Activated naive CD4-positive, alpha-beta T cell treated with anti-CD3 and anti-CD28 coated beads for 36 hours (primary cell): ENCODE data around the gene KLF7. TPM values are rescaled to one million over a fixed set of nuclear protein-coding genes. Genes with fewer than 3 reads are reported as not detected.

Source experiments
- CTCF ChIA-PET: fragments of 350-600 bp; sonication (Branson Sonifier 250); formaldehyde crosslinking; loops from one replicate; lab custom pipeline; 2021; ENCODE audit warnings: antibody characterized with exemption; lab: Charles Lee
- DNase-seq: peaks from one replicate; pipeline ENCODE4 v3.0.0-alpha.2; 2020
- H3K27ac Mint-ChIP-seq: one replicate; pipeline ENCODE4 v1.8.0; 2021; ENCODE audit warnings: mild to moderate bottlenecking, mixed read lengths
- H3K27me3 Mint-ChIP-seq: one replicate; pipeline ENCODE4 v1.8.0; 2021; ENCODE audit warnings: low read depth, mixed read lengths
- H3K36me3 Mint-ChIP-seq: one replicate; pipeline ENCODE4 v1.8.0; 2021; ENCODE audit warnings: low read depth, mixed read lengths
- H3K4me1 Mint-ChIP-seq: one replicate; pipeline ENCODE4 v1.8.0; 2021; ENCODE audit warnings: low read depth, mixed read lengths
- H3K4me3 Mint-ChIP-seq: one replicate; pipeline ENCODE4 v1.8.0; 2021; ENCODE audit warnings: mild to moderate bottlenecking, moderate library complexity, mixed read lengths
- H3K9me3 Mint-ChIP-seq: one replicate; pipeline ENCODE4 v1.8.0; 2021; ENCODE audit warnings: mixed read lengths
- intact Hi-C: fragments of 100-400 bp; cut with micrococcal nuclease; formaldehyde crosslinking; loops from one replicate; pipeline ENCODE4 v1.15.1; 2023
- total RNA-seq, 2 experiments: library from RNA; stranded (reverse); gene quantifications; one replicate each; pipeline ENCODE4 v1.2.3, GENCODE V29; 2021

Gene KLF7
- total RNA-seq, 2 experiments from 2014 or later: 30.1 to 32.2 TPM

GRCh38 chr2:207166039-207166348 is 246 bp upstream of the KLF7 start:
- CTCF ChIA-PET: interaction anchor here (1.0 to 2.1 kb wide), 5 partner anchors 10 to 117 kb away, joined by 3 to 11 read pairs (median 4); no protein-coding TSS in a partner anchor
- Mint-ChIP-seq H3K4me3 (peak overlapping the region; percentile 95), H3K9me3 (no peaks in the 10 kb centered on the region), H3K36me3 (peaks cover 6% of the 10 kb centered on the region), H3K4me1 (peaks cover 43% of the 10 kb centered on the region), H3K27ac (peak overlapping the region; percentile 96), H3K27me3 (no peaks in the 10 kb centered on the region)
- peak; percentile 98 for DNase-seq
- intact Hi-C loops: loop anchor here (1.0 to 10.0 kb wide), 13 partner anchors 43 to 859 kb away; partner anchors contain the start of genes CCNYL1, CREB1, FASTKD2 and MDH1B

GRCh38 chr2:207164006-207164831 is 1.5 kb downstream of the KLF7 start:
- Mint-ChIP-seq H3K4me3 (peak overlapping the region; percentile 95), H3K27me3 (no peaks in the 10 kb centered on the region), H3K27ac (peak overlapping the region; percentile 96), H3K4me1 (peaks cover 54% of the 10 kb centered on the region), H3K36me3 (peaks cover 9% of the 10 kb centered on the region), H3K9me3 (no peaks in the 10 kb centered on the region)
- CTCF ChIA-PET: interaction anchor here (0.6 to 2.1 kb wide), 7 partner anchors 20 to 365 kb away, joined by 3 to 11 read pairs (median 3); no protein-coding TSS in a partner anchor
- intact Hi-C loops: loop anchor here (10.0 kb wide), 1 partner anchor 861 kb away; the partner anchor contains the start of gene PLEKHM3
- DNase-seq: peak; percentile 34

- H3K9me3 Mint-ChIP-seq: no peaks in the 10 kb centered on the region
- intact Hi-C loops: loop anchor here (1.0 to 10.0 kb wide), 4 partner anchors 10 to 861 kb away; partner anchors contain the start of gene PLEKHM3
- H3K4me3 Mint-ChIP-seq: peak overlapping the region; percentile 95
- peak overlapping the region; percentile 96 for H3K27ac Mint-ChIP-seq
- peaks cover 9% of the 10 kb centered on the region for H3K36me3 Mint-ChIP-seq
- peaks cover 57% of the 10 kb centered on the region for H3K4me1 Mint-ChIP-seq
- CTCF ChIA-PET: interaction anchor here (0.6 to 2.4 kb wide), 3 partner anchors 21 to 148 kb away, joined by 3 to 9 read pairs (median 3); no protein-coding TSS in a partner anchor
- H3K27me3 Mint-ChIP-seq: no peaks in the 10 kb centered on the region
- no peak for DNase-seq
These were observed 2.1 kb downstream of the KLF7 start for GRCh38 chr2:207163756-207164005.

- H3K27ac Mint-ChIP-seq: peak overlapping the region; percentile 96
- peak overlapping the region; percentile 95 for H3K4me3 Mint-ChIP-seq
- H3K9me3 Mint-ChIP-seq: no peaks in the 10 kb centered on the region
- H3K36me3 Mint-ChIP-seq: peaks cover 9% of the 10 kb centered on the region
- no peaks in the 10 kb centered on the region for H3K27me3 Mint-ChIP-seq
- peak; percentile 58 for DNase-seq
- CTCF ChIA-PET: interaction anchor here (1.8 to 2.4 kb wide), 2 partner anchors 40 to 310 kb away, joined by 6 to 9 read pairs; no protein-coding TSS in a partner anchor
- H3K4me1 Mint-ChIP-seq: peaks cover 57% of the 10 kb centered on the region
- intact Hi-C loops: loop anchor here (1.0 to 10.0 kb wide), 4 partner anchors 10 to 862 kb away; partner anchors contain the start of gene PLEKHM3
These were observed 2.5 kb downstream of the KLF7 start for GRCh38 chr2:207163053-207163755.

- Mint-ChIP-seq H3K27ac (no peak overlapping the region), H3K36me3 (peaks cover 9% of the 10 kb centered on the region), H3K27me3 (no peaks in the 10 kb centered on the region), H3K4me3 (no peak overlapping the region), H3K4me1 (peaks cover 58% of the 10 kb centered on the region), H3K9me3 (no peaks in the 10 kb centered on the region)
- DNase-seq: no peak
- CTCF ChIA-PET: interaction anchor here (0.6 to 2.4 kb wide), 4 partner anchors 20 to 311 kb away, joined by 3 to 9 read pairs (median 4); no protein-coding TSS in a partner anchor
- intact Hi-C loops: loop anchor here (10.0 kb wide), 1 partner anchor 862 kb away; the partner anchor contains the start of gene PLEKHM3
These were observed 3.4 kb downstream of the KLF7 start for GRCh38 chr2:207162316-207162715.

GRCh38 chr2:207161247-207162123 is 4.3 kb downstream of the KLF7 start:
- Mint-ChIP-seq H3K36me3 (peaks cover 9% of the 10 kb centered on the region), H3K27ac (no peak overlapping the region), H3K4me3 (no peak overlapping the region), H3K4me1 (peaks cover 64% of the 10 kb centered on the region), H3K9me3 (no peaks in the 10 kb centered on the region), H3K27me3 (no peaks in the 10 kb centered on the region)
- DNase-seq: no peak
- CTCF ChIA-PET: interaction anchor here (0.6 to 2.4 kb wide), 4 partner anchors 19 to 312 kb away, joined by 3 to 9 read pairs (median 4); no protein-coding TSS in a partner anchor
- intact Hi-C loops: loop anchor here (10.0 kb wide), 1 partner anchor 863 kb away; the partner anchor contains the start of gene PLEKHM3

GRCh38 chr2:207160115-207160514 is 5.6 kb downstream of the KLF7 start:
- H3K4me3 Mint-ChIP-seq: no peak overlapping the region
- no peaks in the 10 kb centered on the region for H3K9me3 Mint-ChIP-seq
- CTCF ChIA-PET: no interaction called here
- DNase-seq: no peak
- H3K36me3 Mint-ChIP-seq: peaks cover 5% of the 10 kb centered on the region
- H3K27me3 Mint-ChIP-seq: no peaks in the 10 kb centered on the region
- H3K27ac Mint-ChIP-seq: no peak overlapping the region
- intact Hi-C loops: loop anchor here (10.0 kb wide), 1 partner anchor 865 kb away; the partner anchor contains the start of gene PLEKHM3
- H3K4me1 Mint-ChIP-seq: peaks cover 77% of the 10 kb centered on the region

- intact Hi-C loops: no loop called here
These were observed 6.7 kb downstream of the KLF7 start for GRCh38 chr2:207159002-207159401.

GRCh38 chr2:207157731-207158130 is 8.0 kb downstream of the KLF7 start:
- CTCF ChIA-PET: no interaction called here
- H3K36me3 Mint-ChIP-seq: peaks cover 3% of the 10 kb centered on the region
- no peak overlapping the region for H3K4me3 Mint-ChIP-seq
- intact Hi-C loops: loop anchor here (1.0 kb wide), 1 partner anchor 8 kb away; no protein-coding TSS in a partner anchor
- no peak for DNase-seq
- no peaks in the 10 kb centered on the region for H3K9me3 Mint-ChIP-seq
- no peak overlapping the region for H3K27ac Mint-ChIP-seq
- H3K4me1 Mint-ChIP-seq: peaks cover 84% of the 10 kb centered on the region
- no peaks in the 10 kb centered on the region for H3K27me3 Mint-ChIP-seq

More at GRCh38 chr2:207159002-207159401, 6.7 kb downstream of the KLF7 start:
- no peaks in the 10 kb centered on the region for H3K27me3 Mint-ChIP-seq
- CTCF ChIA-PET: interaction anchor here (0.7 kb wide), 1 partner anchor 17 kb away, joined by 3 read pairs; no protein-coding TSS in a partner anchor
- no peak for DNase-seq
- peaks cover 3% of the 10 kb centered on the region for H3K36me3 Mint-ChIP-seq
- H3K27ac Mint-ChIP-seq: no peak overlapping the region
- no peak overlapping the region for H3K4me3 Mint-ChIP-seq
- H3K9me3 Mint-ChIP-seq: no peaks in the 10 kb centered on the region
- H3K4me1 Mint-ChIP-seq: peaks cover 85% of the 10 kb centered on the region

GRCh38 chr2:207157162-207157481 is 8.6 kb downstream of the KLF7 start:
- no peak overlapping the region for H3K4me3 Mint-ChIP-seq
- no peak for DNase-seq
- H3K27me3 Mint-ChIP-seq: no peaks in the 10 kb centered on the region
- H3K9me3 Mint-ChIP-seq: no peaks in the 10 kb centered on the region
- intact Hi-C loops: loop anchor here (1.0 kb wide), 1 partner anchor 8 kb away; no protein-coding TSS in a partner anchor
- peaks cover 3% of the 10 kb centered on the region for H3K36me3 Mint-ChIP-seq
- H3K4me1 Mint-ChIP-seq: peaks cover 84% of the 10 kb centered on the region
- CTCF ChIA-PET: interaction anchor here (1.6 kb wide), 1 partner anchor 9 kb away, joined by 5 read pairs; the partner anchor contains the start of gene KLF7
- H3K27ac Mint-ChIP-seq: no peak overlapping the region

GRCh38 chr2:207156451-207157161 is 9.1 kb downstream of the KLF7 start:
- H3K4me3 Mint-ChIP-seq: no peak overlapping the region
- H3K36me3 Mint-ChIP-seq: peaks cover 3% of the 10 kb centered on the region
- H3K9me3 Mint-ChIP-seq: no peaks in the 10 kb centered on the region
- H3K27me3 Mint-ChIP-seq: no peaks in the 10 kb centered on the region
- peaks cover 84% of the 10 kb centered on the region for H3K4me1 Mint-ChIP-seq
- peak; percentile 55 for DNase-seq
- H3K27ac Mint-ChIP-seq: peak overlapping the region; percentile 3
- intact Hi-C loops: loop anchor here (1.0 kb wide), 1 partner anchor 7 kb away; no protein-coding TSS in a partner anchor
- CTCF ChIA-PET: interaction anchor here (0.8 to 2.2 kb wide), 5 partner anchors 10 to 128 kb away, joined by 3 to 9 read pairs (median 4); partner anchors contain the start of gene KLF7
